ENCODE data around the gene MGAT3.
"Not testable (repeated sequence)": the region's sequence is repeated elsewhere in the genome, so short reads cannot be mapped to it uniquely, and the experiment has no call there.

Gene MGAT3

DNA sequence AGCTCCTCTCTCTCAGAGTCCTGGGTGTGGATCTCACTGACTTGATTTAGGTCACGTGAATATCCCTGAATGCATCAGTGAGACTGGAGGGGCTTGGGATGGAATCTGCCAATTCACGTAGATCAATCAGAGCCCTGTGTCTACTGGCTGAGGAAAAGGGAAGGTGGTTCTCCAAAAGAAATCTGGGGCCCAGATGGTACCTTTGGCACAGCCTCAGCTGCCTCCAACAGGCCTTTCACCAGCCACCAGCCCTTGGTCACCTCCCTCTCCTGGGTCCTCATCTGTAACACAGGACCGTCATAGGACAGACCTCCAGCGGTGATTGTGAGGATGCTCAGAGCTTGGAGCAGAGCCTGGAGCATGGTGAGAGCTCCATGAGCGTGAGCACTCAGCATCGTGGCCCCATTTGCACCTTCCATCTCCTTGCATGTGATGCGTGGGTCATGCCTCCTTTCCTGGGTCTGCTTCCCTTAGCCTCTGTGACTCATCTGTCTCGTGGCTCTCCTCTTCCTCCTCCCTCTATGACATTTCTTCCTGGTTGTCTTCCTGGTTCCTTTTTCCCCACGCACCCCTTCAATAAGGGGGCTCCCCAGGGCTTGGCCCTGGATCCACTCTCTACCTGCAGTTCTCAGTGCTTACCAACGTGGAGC is 37.8 kb downstream of the MGAT3 start:
- no peak for DNase-seq

DNA sequence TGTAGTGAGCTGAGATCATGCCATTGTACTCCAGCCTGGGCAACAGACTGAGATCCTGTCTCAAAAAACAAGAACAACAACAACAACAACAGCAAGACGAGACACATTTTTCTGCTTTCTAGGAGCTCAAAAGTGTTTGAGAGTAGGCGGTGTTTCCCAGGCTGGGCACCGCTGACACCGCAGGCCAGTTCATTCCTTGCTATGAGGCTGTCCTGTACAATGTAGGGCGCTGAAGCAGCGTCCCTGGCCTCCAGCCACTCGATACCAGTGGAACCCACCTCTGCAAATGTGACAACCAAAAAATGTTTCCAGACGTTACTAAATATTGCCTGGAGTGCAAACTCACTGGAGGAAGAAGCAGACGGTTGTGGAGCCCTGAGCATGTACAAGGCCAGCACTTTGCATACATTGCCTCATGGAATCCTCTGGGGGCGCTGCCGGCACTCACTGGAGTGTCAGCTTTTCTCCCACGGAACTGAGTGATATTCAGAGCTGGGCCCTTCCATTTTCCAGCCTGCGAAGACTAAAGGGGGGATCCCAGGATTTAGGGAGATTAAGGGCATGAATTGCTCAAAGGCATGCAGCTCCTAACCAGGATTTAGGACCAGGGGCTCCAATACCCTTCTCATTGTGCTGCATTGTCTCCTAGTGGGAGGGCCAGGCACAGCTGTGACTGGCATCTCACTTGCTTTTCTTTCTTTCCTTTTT is 39.5 kb downstream of the MGAT3 start:
- DNase-seq: peak; percentile 86

DNA sequence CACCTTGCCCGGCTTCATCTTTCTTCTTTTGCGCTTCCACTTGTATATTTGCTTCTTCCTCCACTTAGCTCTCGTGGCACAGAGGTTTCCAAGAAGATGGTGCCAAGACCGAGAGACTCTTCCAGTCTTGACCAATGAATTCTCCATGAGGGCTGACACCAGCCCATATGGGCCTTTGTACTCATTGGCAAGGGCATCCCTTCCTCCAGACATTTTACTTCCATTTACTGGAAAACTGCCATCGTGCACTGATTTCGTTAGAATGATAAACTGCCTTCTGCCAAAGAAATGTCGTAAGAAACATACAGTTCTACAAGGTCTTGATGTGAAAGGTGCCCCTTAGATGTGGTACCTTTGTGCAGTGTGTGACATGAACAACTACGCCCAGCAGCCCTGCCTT is 40.6 kb downstream of the MGAT3 start:
- DNase-seq: no peak

DNA sequence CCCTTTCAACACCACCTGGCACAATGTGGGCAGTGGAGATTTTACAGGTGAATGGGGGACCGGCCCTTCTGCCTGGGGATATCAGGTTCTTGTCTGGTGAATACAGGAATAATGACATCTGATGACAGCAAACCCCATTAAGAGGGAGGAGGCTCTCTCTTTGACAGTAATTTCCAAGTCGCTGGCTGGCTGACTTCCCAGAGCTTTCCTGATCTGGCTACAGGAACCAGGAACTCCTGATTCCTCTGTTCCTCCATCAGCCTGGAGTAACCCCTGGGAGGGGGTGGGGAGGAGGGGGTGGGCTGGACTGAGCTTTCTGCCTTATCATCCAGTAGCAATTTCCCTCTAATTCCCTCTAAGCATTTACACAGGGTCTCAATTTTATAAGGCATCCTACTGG is 41.6 kb downstream of the MGAT3 start:
- no peak for DNase-seq

- no peak for DNase-seq
Measured at GRCh38 chr22:39498802-39499201, 42.0 kb downstream of the MGAT3 start.

GRCh38 chr22:39500101-39500500 is 43.3 kb downstream of the MGAT3 start:
- DNase-seq: no peak

GRCh38 chr22:39501644-39502108 is 44.9 kb downstream of the MGAT3 start:
- peak; percentile 66 for DNase-seq

- DNase-seq: peak; percentile 98
Measured at GRCh38 chr22:39502109-39502788, 45.4 kb downstream of the MGAT3 start, which contains the start of gene MIEF1. MIEF1 (plus strand) TSS chr22:39502290; CDS start chr22:39511295, 9,005 bp downstream.

GRCh38 chr22:39502789-39503409 is 46.1 kb downstream of the MGAT3 start:
- DNase-seq: peak; percentile 37

DNA sequence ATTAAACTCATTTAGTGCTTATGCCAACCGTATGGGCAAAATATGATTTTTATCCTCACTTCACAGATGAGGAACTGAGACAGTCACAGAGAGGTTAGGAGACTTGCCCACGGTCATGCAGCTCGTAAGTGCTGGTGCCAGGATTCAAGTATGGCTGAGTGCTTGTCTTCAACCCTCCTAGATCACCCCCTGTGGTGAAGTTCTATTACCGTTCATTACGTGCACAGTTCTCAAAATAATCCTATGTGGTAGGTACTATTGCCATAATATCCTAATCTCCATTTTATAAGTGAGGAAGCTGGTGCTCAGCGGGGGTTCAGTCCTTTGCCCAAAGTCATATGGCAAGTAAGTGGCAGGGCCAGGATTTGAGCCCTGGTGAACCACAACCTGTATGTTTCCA is 46.8 kb downstream of the MGAT3 start:
- DNase-seq: no peak

DNA sequence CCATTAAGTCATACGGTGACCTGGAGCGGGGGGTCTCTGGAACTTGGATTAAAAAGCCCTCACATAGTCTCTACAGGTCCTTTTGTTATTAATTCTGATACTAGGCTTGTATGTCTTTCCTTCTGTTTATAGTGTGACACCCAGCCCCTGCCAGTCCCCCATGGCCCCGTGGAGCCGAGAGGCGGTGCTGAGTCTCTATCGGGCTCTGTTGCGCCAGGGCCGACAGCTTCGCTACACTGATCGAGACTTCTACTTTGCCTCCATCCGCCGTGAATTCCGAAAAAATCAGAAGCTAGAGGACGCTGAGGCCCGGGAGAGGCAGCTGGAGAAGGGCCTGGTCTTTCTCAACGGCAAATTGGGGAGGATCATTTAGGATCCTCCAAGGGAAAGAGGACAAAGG is 47.3 kb downstream of the MGAT3 start:
- DNase-seq: no peak

DNA sequence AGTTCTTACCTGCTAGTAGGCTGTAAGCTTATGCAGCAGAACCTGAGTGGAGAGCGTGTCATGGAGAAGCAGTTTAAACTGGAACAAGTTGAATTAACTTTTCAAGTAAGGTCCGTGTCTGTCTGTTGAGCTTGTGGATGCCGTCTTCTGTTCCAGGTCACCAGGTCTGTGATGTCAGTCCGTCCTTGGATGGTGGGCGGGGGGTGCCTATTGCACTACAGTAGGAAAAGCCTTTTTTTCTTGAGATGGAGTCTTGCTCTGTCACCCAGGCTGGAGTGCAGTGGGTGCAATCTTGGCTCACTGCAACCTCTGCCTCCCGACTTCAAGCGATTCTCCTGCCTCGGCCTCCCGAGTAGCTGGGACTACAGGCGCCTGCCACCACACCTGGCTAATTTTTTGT is 50.2 kb downstream of the MGAT3 start:
- not testable (repeated sequence) for DNase-seq

- DNase-seq: no peak
Measured at GRCh38 chr22:39508393-39508792, 51.6 kb downstream of the MGAT3 start.

DNA sequence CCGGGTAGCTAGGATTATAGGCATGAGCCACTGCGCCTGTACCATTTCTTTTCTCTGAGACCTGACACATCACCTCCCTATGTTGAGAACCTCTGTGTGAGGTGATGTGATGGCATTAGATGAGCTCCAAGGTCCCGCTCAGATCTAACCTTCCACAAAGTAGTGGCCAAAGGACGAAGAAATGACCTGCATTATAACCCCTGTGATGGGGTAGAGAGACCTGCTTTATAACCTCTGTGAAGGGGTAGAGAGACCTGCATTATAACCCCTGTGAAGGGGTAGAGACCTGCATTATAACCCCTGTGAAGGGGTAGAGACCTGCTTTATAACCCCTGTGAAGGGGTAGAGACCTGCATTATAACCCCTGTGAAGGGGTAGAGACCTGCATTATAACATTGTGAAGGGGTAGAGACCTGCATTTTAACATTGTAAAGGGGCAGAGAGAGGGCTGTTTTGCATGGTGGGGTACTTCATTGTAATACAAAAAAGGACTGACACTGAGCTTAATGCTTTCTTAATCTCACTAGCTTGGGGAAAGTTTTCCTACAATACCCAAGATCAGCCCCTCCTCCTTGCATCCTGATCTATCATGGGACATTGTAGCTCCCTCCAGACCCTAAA is 53.8 kb downstream of the MGAT3 start:
- DNase-seq: no peak

- DNase-seq: no peak
Measured at GRCh38 chr22:39511226-39511625, 54.4 kb downstream of the MGAT3 start.

DNA sequence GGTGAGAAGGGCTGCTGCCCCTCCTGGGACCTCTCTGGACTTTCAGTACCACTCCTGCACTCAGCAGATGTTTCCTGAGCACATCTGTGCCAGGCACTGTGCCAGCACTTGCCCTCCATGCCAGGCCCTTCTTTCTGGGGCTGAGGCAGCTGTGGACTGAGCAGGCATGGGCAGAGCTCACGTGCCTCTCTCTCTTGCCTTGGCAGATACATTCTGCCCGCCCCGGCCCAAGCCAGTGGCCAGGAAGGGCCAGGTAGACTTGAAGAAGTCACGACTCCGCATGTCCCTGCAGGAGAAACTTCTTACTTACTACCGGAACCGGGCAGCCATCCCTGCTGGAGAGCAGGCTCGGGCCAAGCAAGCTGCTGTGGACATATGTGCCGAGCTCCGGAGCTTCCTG is 55.2 kb downstream of the MGAT3 start:
- no peak for DNase-seq

DNA sequence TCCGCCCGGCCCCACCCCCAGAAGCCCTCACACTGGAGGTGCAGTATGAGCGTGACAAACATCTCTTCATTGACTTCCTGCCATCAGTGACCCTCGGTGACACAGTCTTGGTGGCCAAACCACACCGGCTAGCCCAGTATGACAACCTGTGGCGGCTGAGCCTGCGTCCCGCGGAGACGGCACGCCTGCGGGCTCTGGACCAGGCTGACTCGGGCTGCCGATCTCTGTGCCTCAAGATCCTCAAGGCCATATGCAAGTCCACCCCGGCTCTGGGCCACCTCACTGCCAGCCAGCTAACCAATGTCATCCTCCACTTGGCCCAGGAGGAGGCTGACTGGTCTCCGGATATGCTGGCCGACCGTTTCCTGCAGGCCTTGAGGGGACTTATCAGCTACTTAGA is 57.0 kb downstream of the MGAT3 start:
- no peak for DNase-seq

- DNase-seq: peak; percentile 71
Measured at GRCh38 chr22:39514373-39514973, 57.7 kb downstream of the MGAT3 start.

- no peak for DNase-seq
Measured at GRCh38 chr22:39515266-39516050, 58.6 kb downstream of the MGAT3 start.

DNA sequence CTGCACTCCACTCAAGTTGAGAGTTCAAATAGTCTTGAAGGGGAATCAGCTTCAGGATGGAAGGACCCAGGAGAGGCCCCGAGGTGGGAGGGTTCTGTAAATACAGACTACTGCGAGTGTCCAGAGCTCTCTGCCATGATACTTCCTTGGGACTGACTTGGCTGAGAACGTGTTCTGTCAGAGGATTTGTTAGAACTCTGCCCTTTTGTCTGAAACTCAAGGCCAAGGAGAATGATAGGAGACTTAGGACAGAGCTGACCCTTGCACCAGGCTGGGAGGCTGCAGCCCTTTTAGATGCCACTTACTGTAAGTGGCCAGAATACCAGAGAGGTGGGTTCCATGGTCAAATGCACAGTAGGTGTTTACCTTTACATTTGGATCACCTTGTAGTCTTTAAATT is 60.7 kb downstream of the MGAT3 start:
- DNase-seq: no peak

DNA sequence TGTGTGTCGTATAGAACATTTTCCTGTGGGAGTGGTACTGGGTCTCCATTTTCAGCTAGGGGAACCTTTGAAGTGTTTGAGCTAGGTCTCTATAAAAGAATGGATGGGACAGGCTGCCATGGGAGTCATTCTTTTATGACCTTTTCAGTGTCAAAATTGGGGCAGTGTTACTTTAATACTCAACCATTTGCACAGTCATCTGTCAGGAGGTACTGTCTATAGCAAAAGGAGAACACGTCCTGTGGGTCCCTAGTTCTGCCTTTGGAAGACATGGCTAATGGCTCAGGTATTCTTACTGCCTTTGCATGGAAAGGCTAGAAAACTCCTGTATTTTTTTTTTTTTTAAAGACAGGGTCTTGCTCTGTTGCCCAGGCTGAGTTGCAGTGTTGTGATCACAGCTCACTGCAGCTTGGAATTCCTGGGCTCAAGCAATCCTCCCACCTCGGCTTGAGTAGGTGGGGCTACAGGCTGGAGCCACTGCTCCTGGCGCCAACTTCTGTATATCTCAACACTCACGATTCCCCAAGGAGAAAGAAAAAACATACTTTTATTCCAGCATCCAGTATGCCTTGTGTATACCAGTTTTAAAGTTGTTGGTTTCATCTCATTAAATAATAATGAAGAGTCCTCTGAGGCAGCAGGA is 61.5 kb downstream of the MGAT3 start:
- DNase-seq: peak; percentile 44
